K562 (cell line): ENCODE results near the gene MBOAT2. TPM values are rescaled to one million over a fixed set of nuclear protein-coding genes. Genes with fewer than 3 reads are reported as not detected.

ENCODE experiments used
- ASH1L ChIP-seq: fragments of 450-650 bp; IDR thresholded peaks from 2 replicates; pipeline ENCODE4 v1.6.1; 2018; ENCODE audit warnings: borderline replicate concordance, mild to moderate bottlenecking, low read depth; ENCODE audit not compliant: partially characterized antibody
- CHD2 ChIP-seq: IDR thresholded peaks from 2 replicates; pipeline ENCODE4 v1.6.1; 2011; ENCODE audit warnings: low read depth, low read length
- CREM ChIP-seq: IDR thresholded peaks from 2 replicates; pipeline ENCODE4 v1.6.1; 2014; ENCODE audit warnings: antibody characterized with exemption, low read depth
- FOS ChIP-seq: IDR thresholded peaks from 3 replicates; pipeline ENCODE4 v1.6.1; 2011; ENCODE audit not compliant: insufficient read length; ENCODE audit errors: extremely low read depth
- GTF2E2 ChIP-seq: fragments of 200-800 bp; sonication (Bioruptor generic); IDR thresholded peaks from 2 replicates; pipeline ENCODE4 v1.6.1; 2016; ENCODE audit warnings: missing genetic modification characterization, missing compliant biosample characterization
- HNRNPUL1 ChIP-seq: fragments of 200-400 bp; formaldehyde crosslinking; IDR thresholded peaks from 2 replicates; pipeline ENCODE4 v1.6.1; 2017; ENCODE audit warnings: low read length
- KLF6 ChIP-seq: fragments of 250-450 bp; sonication (Bioruptor Pico); IDR thresholded peaks from 2 replicates; pipeline ENCODE4 v1.4.0; 2020; ENCODE audit warnings: mild to moderate bottlenecking, moderate library complexity, borderline replicate concordance
- L3MBTL2 ChIP-seq: fragments of 450-650 bp; IDR thresholded peaks from 2 replicates; pipeline ENCODE4 v1.6.1; 2016; ENCODE audit warnings: mild to moderate bottlenecking, moderate library complexity
- NEUROD1 ChIP-seq: fragments of 150-350 bp; IDR thresholded peaks from 2 replicates; pipeline ENCODE4 v1.6.1; 2014; ENCODE audit warnings: borderline replicate concordance, low read length, low read depth; ENCODE audit not compliant: partially characterized antibody
- POLR2B ChIP-seq: fragments of 450-650 bp; IDR thresholded peaks from 2 replicates; pipeline ENCODE4 v1.6.1; 2018; ENCODE audit warnings: low read depth; ENCODE audit not compliant: partially characterized antibody
- RBM25 ChIP-seq: fragments of 200-400 bp; formaldehyde crosslinking; IDR thresholded peaks from 2 replicates; pipeline ENCODE4 v1.6.1; 2018; ENCODE audit warnings: low read length, low read depth, moderate library complexity; ENCODE audit not compliant: severe bottlenecking
- SAFB2 ChIP-seq: fragments of 200-400 bp; formaldehyde crosslinking; IDR thresholded peaks from 2 replicates; pipeline ENCODE4 v1.6.1; 2018; ENCODE audit warnings: borderline replicate concordance, low read length, low read depth, moderate library complexity; ENCODE audit not compliant: severe bottlenecking
- SMARCE1 ChIP-seq: fragments of 450-650 bp; IDR thresholded peaks from 2 replicates; pipeline ENCODE4 v1.7.1; 2016; ENCODE audit warnings: mild to moderate bottlenecking
- TAF9B ChIP-seq: fragments of 450-650 bp; IDR thresholded peaks from 2 replicates; pipeline ENCODE4 v1.6.1; 2018; ENCODE audit warnings: mild to moderate bottlenecking; ENCODE audit not compliant: partially characterized antibody
- TBP ChIP-seq: optimal IDR thresholded peaks from 2 replicates; pipeline ENCODE3; 2011; ENCODE audit warnings: low read depth, low read length, improper control_type of control experiment
- TRIM28 ChIP-seq: fragments of 450-650 bp; IDR thresholded peaks from 2 replicates; pipeline ENCODE4 v1.6.1; 2017
- polyA plus RNA-seq, 8 experiments: library from polyadenylated mRNA; depleted of rRNA in 4 of 8; stranded (reverse) in 5 of 8; unstranded in 3 of 8; fragments of >200 nt; fragmentation: Nextera tagmentation in 2 of 8; fragmentation: Illumina TruSeq in 1 of 8; extraction: Ambion mirVana in 2 of 8; extraction: Trizol in 1 of 8; gene quantifications; 2 replicates each; pipeline versions ENCODE4 v1.2.1 to v1.2.3, GENCODE V29; 2011 to 2014; ENCODE audit warnings: inconsistent platforms in 1 of 8, missing spikeins in 1 of 8
- total RNA-seq, 7 experiments: library from RNA; depleted of rRNA in 6 of 7; stranded (reverse); fragments of >200 nt in 6 of 7; fragmentation: Illumina TruSeq in 2 of 7; extraction: Trizol in 2 of 7; gene quantifications; 2 replicates each; pipeline versions ENCODE4 v1.2.1 to v1.2.3, GENCODE V29; 2011 to 2021; ENCODE audit warnings: low replicate concordance in 1 of 7
- TF ChIP-seq, protein P1 (sequence below), 2 experiments: IDR thresholded peaks; 2 replicates each; pipeline ENCODE4 v1.6.1; 2011; ENCODE audit warnings: borderline replicate concordance in 1 of 2, control low read depth in 1 of 2, low read depth in 1 of 2, low read length in 1 of 2, mild to moderate bottlenecking in 1 of 2, mixed read lengths in 1 of 2, moderate library complexity in 1 of 2; ENCODE audit not compliant: insufficient read depth in 1 of 2, insufficient read length in 1 of 2, poor library complexity in 1 of 2, severe bottlenecking in 1 of 2; ENCODE audit errors: extremely low read depth in 1 of 2
- TF ChIP-seq, protein P2 (sequence below): fragments of 450-650 bp; conservative IDR thresholded peaks from 2 replicates; pipeline ENCODE4 v1.6.1; 2016; ENCODE audit warnings: missing genetic modification characterization, low read depth, mild to moderate bottlenecking, control low read depth, missing compliant biosample characterization
- TF ChIP-seq, protein P3 (sequence below): fragments of 250-450 bp; sonication (Bioruptor Pico); IDR thresholded peaks from 2 replicates; pipeline ENCODE4 v1.5.0; 2020; ENCODE audit warnings: mild to moderate bottlenecking
- TF ChIP-seq, protein P4 (sequence below): fragments of 200-400 bp; formaldehyde crosslinking; IDR thresholded peaks from 2 replicates; pipeline ENCODE4 v1.6.1; 2017; ENCODE audit warnings: mild to moderate bottlenecking, low read depth, low read length, moderate library complexity
- TF ChIP-seq, protein P5 (sequence below): sonication (generic); formaldehyde crosslinking; IDR thresholded peaks from 2 replicates; pipeline ENCODE4 v1.8.0; 2022; ENCODE audit warnings: mild to moderate bottlenecking, missing genetic modification reagents

Gene MBOAT2
- total and polyA plus RNA-seq, 9 of the 15 experiments (the other 6 are each of a cell fraction or from before 2014, with no cell fraction given): 8.4 to 122 (median 27.6) TPM

DNA sequence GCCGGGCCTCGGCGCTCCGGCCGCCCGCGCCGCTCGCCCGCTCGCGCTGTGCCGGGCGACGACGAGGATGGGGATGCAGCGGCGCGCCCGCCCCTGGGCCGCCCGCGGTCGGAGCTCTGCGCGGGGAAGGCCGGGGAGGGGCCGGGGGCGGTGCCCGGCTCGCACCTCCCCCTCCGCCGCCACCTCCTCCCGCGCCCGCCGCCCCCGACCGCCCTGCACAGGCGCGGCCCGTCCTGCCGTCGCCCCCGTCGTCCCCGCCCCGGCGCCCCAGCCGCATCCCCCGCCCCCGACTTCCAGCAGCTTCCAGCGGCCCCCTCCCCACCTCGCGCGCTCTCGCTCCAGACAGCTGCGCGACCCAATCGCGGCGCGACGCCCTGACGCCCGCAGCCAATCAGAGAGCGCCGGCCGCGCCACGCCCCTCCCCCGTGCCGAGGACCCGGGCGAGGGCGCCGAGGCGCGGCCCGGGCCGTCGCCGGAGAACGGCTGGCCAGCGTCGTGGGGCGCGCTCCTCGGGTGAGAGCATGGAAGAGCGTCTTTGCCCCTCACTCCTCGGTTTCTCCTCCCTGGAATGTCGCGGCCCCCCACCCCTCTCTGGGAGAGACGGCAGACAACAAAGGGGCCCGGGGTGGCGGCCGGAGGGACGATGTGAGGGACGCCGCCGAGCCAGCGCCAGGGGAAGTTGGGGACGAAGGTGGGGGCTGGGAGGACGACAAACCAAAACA is at the start of gene MBOAT2 (continued):
- TF ChIP-seq RBM25 (peak; percentile 100), TBP (peak; percentile 62), SMARCE1 (no peak), L3MBTL2 (peak; percentile 93), TRIM28 (no peak), TAF9B (peak; percentile 40), HNRNPUL1 (no peak), GTF2E2 (peak; percentile 96), KLF6 (CRISPR knock-in tag) (0 out of 2 replicates have a peak, but pooled peaks have one; percentile 17), SAFB2 (no peak), POLR2B (peak; percentile 82), NEUROD1 (peak; percentile 83), CHD2 (peak; percentile 78), FOS (peak; percentile 96), CREM (peak; percentile 28), ASH1L (peak; percentile 68)
- TF ChIP-seq, protein P1, sequence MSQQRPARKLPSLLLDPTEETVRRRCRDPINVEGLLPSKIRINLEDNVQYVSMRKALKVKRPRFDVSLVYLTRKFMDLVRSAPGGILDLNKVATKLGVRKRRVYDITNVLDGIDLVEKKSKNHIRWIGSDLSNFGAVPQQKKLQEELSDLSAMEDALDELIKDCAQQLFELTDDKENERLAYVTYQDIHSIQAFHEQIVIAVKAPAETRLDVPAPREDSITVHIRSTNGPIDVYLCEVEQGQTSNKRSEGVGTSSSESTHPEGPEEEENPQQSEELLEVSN (IDR thresholded peaks at IDR 0.05; ENCODE audit: borderline replicate concordance in 1 of 2, extremely low read depth in 1 of 2, insufficient read depth in 1 of 2, insufficient read length in 1 of 2, low read depth in 1 of 2, low read length in 1 of 2, poor library complexity in 1 of 2, severe bottlenecking in 1 of 2): peak; percentile 72 to 94
- TF ChIP-seq, protein P2, sequence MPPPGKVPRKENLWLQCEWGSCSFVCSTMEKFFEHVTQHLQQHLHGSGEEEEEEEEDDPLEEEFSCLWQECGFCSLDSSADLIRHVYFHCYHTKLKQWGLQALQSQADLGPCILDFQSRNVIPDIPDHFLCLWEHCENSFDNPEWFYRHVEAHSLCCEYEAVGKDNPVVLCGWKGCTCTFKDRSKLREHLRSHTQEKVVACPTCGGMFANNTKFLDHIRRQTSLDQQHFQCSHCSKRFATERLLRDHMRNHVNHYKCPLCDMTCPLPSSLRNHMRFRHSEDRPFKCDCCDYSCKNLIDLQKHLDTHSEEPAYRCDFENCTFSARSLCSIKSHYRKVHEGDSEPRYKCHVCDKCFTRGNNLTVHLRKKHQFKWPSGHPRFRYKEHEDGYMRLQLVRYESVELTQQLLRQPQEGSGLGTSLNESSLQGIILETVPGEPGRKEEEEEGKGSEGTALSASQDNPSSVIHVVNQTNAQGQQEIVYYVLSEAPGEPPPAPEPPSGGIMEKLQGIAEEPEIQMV (tag): no peak
- TF ChIP-seq, protein P3, sequence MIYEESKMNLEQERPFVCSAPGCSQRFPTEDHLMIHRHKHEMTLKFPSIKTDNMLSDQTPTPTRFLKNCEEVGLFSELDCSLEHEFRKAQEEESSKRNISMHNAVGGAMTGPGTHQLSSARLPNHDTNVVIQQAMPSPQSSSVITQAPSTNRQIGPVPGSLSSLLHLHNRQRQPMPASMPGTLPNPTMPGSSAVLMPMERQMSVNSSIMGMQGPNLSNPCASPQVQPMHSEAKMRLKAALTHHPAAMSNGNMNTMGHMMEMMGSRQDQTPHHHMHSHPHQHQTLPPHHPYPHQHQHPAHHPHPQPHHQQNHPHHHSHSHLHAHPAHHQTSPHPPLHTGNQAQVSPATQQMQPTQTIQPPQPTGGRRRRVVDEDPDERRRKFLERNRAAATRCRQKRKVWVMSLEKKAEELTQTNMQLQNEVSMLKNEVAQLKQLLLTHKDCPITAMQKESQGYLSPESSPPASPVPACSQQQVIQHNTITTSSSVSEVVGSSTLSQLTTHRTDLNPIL (CRISPR knock-in tag): no peak
- TF ChIP-seq, protein P4, sequence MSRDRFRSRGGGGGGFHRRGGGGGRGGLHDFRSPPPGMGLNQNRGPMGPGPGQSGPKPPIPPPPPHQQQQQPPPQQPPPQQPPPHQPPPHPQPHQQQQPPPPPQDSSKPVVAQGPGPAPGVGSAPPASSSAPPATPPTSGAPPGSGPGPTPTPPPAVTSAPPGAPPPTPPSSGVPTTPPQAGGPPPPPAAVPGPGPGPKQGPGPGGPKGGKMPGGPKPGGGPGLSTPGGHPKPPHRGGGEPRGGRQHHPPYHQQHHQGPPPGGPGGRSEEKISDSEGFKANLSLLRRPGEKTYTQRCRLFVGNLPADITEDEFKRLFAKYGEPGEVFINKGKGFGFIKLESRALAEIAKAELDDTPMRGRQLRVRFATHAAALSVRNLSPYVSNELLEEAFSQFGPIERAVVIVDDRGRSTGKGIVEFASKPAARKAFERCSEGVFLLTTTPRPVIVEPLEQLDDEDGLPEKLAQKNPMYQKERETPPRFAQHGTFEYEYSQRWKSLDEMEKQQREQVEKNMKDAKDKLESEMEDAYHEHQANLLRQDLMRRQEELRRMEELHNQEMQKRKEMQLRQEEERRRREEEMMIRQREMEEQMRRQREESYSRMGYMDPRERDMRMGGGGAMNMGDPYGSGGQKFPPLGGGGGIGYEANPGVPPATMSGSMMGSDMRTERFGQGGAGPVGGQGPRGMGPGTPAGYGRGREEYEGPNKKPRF: no peak
- TF ChIP-seq, protein P5, sequence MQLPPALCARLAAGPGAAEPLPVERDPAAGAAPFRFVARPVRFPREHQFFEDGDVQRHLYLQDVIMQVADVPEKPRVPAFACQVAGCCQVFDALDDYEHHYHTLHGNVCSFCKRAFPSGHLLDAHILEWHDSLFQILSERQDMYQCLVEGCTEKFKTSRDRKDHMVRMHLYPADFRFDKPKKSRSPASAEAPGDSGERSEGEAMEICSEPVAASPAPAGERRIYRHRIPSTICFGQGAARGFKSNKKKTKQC (CRISPR knock-in tag): peak; percentile 59; the same call in 1 of the 2 replicates
